Measurements from ENCODE around the gene HOOK2.

DNA sequence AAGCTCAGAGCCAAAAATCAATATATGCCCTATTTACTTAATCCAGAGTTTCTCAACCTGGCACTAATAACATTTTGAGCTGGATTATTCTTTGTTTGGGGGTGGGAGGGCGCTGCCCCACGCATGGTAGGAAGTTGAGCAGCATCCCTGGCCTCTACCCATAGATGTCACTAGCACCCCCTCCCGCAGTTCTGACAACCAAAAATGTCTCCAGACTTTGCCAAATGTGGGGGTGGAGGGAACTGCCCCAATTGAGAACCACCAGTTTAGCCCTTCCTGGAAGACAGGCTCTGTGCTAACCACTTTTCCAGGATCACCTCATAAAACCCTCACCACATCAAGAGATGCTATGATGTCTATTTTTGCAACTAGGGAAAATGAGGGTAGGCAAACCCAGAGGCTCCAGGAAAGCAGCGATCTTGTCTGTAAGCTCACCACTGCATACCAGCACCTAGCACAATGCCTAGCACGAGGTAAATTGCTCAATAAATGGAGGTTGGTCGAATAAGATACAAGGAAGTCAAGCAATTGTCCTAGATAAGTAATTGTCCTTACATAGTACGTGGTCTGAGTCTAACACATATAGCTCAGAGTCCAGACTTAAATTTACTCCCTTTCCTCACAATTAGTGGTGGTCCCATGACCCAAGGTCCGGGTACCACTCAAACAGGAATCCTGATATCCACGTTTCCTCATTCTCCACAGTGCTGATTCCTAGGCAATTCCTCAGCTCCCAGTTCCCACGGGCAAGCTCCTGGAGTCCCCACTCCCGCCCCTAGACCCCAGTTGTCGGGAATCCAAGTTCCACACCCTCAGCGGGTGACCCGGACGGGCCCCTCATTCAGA is 41.8 kb downstream of the HOOK2 start:
- TF ChIP-seq CTCF (IDR thresholded peaks at IDR 0.05; ENCODE audit: poor library complexity) (peak; percentile 36), EZH2 (IDR thresholded peaks at IDR 0.05; ENCODE audit: borderline replicate concordance) (no peak)
